Naive B cell (primary cell): ENCODE results near the gene SNX9. TPM values are rescaled to one million over a fixed set of nuclear protein-coding genes. Genes with fewer than 3 reads are reported as not detected.
A peak's percentile ranks its signal among the peaks of the same experiment; 100 is the strongest.

Source experiments
- ATAC-seq, 2 donors: fragments of 150-1000 bp; cut with Tn5 transposase; 2 replicates each; pipeline ENCODE4 v1.10.0; 2021; ENCODE audit warnings: low read depth in 2 of 2, mild to moderate bottlenecking in 2 of 2, moderate library complexity in 2 of 2
- DNase-seq: peaks from one replicate; pipeline ENCODE4 v3.0.0; 2022
- H3K27ac Mint-ChIP-seq, 6 donors: one replicate each; pipeline ENCODE4 v1.8.0; 2020 to 2022; ENCODE audit warnings: mild to moderate bottlenecking in 6 of 6, mixed read lengths in 6 of 6, moderate library complexity in 5 of 6, inconsistent platforms in 2 of 6
- H3K27me3 Mint-ChIP-seq, 3 donors: one replicate each; pipeline ENCODE4 v1.8.0; 2021 to 2022; ENCODE audit warnings: mixed read lengths in 3 of 3, mild to moderate bottlenecking in 1 of 3
- H3K36me3 Mint-ChIP-seq, 2 donors: one replicate each; pipeline ENCODE4 v1.8.0; 2020 to 2022; ENCODE audit warnings: mixed read lengths in 2 of 2, inconsistent platforms in 1 of 2, mild to moderate bottlenecking in 1 of 2
- H3K4me1 Mint-ChIP-seq, 3 donors: one replicate each; pipeline ENCODE4 v1.8.0; 2020 to 2022; ENCODE audit warnings: mixed read lengths in 3 of 3, inconsistent platforms in 1 of 3, mild to moderate bottlenecking in 1 of 3, moderate library complexity in 1 of 3
- H3K4me3 Mint-ChIP-seq, 8 donors: one replicate each; pipeline ENCODE4 v1.8.0; 2020 to 2022; ENCODE audit warnings: mild to moderate bottlenecking in 8 of 8, mixed read lengths in 8 of 8, moderate library complexity in 8 of 8, inconsistent platforms in 2 of 8
- H3K9me3 Mint-ChIP-seq, 7 donors: one replicate each; pipeline ENCODE4 v1.8.0; 2020 to 2022; ENCODE audit warnings: mixed read lengths in 7 of 7, mild to moderate bottlenecking in 5 of 7, inconsistent platforms in 2 of 7, moderate library complexity in 1 of 7
- polyA plus RNA-seq, 6 donors: library from polyadenylated mRNA; unstranded; fragments of 300-500 nt; fragmentation: Illumina TruSeq; gene quantifications; one replicate each; pipeline ENCODE4 v1.2.3, GENCODE V29; 2021; ENCODE audit warnings: low read depth in 6 of 6

The SNX9 gene
- polyA plus RNA-seq, 6 donors from 2014 or later: 19.7 to 28.3 (median 25.7) TPM

- DNase-seq (no peak), ATAC-seq (no peak)
- Mint-ChIP-seq H3K27me3 (no peaks in the 10 kb centered on the region), H3K9me3 (no peaks in the 10 kb centered on the region), H3K4me1 (peaks cover 14 to 46% (median 39%) of the 10 kb centered on the region in 3 donors), H3K4me3 (peak overlapping the region; percentile 78 to 93 (median 86)), H3K27ac (peak overlapping the region in 4 of 6 donors; percentile 9 to 78 (median 30)), H3K36me3 (no peaks in the 10 kb centered on the region)
These were observed 160.5 kb downstream of the SNX9 start for GRCh38 chr6:157983406-157984119.

- DNase-seq (no peak), ATAC-seq (no peak)
- H3K27me3 Mint-ChIP-seq: no peaks in the 10 kb centered on the region
- H3K9me3 Mint-ChIP-seq: no peaks in the 10 kb centered on the region
- H3K4me3 Mint-ChIP-seq: peak overlapping the region in 3 of 8 donors; percentile 26 to 61 (median 32)
- no peaks in the 10 kb centered on the region for H3K36me3 Mint-ChIP-seq
- peak overlapping the region in 2 of 6 donors; percentile 9 to 12 for H3K27ac Mint-ChIP-seq
- H3K4me1 Mint-ChIP-seq: peaks cover 14 to 46% (median 39%) of the 10 kb centered on the region in 3 donors
These were observed 161.1 kb downstream of the SNX9 start for GRCh38 chr6:157984128-157984527.

- H3K4me3 Mint-ChIP-seq: peak overlapping the region in 3 of 8 donors; percentile 26 to 61 (median 32)
- peaks cover 16 to 40% (median 33%) of the 10 kb centered on the region in 3 donors for H3K4me1 Mint-ChIP-seq
- no peaks in the 10 kb centered on the region for H3K9me3 Mint-ChIP-seq
- DNase-seq: no peak
- no peaks in the 10 kb centered on the region for H3K36me3 Mint-ChIP-seq
- ATAC-seq: no peak
- no peak overlapping the region for H3K27ac Mint-ChIP-seq
- H3K27me3 Mint-ChIP-seq: no peaks in the 10 kb centered on the region
These were observed 161.7 kb downstream of the SNX9 start for GRCh38 chr6:157984686-157985225.

- Mint-ChIP-seq H3K27me3 (no peaks in the 10 kb centered on the region), H3K9me3 (peaks cover 0 to 2% (median 0%) of the 10 kb centered on the region in 7 donors), H3K4me1 (peaks cover 20 to 40% (median 32%) of the 10 kb centered on the region in 3 donors), H3K4me3 (peak overlapping the region in 1 of 8 donors; percentile 56), H3K27ac (peak overlapping the region in 1 of 6 donors; percentile 41), H3K36me3 (no peaks in the 10 kb centered on the region)
- ATAC-seq: no peak
- DNase-seq: no peak
These were observed 162.5 kb downstream of the SNX9 start for GRCh38 chr6:157985378-157986155.

DNA sequence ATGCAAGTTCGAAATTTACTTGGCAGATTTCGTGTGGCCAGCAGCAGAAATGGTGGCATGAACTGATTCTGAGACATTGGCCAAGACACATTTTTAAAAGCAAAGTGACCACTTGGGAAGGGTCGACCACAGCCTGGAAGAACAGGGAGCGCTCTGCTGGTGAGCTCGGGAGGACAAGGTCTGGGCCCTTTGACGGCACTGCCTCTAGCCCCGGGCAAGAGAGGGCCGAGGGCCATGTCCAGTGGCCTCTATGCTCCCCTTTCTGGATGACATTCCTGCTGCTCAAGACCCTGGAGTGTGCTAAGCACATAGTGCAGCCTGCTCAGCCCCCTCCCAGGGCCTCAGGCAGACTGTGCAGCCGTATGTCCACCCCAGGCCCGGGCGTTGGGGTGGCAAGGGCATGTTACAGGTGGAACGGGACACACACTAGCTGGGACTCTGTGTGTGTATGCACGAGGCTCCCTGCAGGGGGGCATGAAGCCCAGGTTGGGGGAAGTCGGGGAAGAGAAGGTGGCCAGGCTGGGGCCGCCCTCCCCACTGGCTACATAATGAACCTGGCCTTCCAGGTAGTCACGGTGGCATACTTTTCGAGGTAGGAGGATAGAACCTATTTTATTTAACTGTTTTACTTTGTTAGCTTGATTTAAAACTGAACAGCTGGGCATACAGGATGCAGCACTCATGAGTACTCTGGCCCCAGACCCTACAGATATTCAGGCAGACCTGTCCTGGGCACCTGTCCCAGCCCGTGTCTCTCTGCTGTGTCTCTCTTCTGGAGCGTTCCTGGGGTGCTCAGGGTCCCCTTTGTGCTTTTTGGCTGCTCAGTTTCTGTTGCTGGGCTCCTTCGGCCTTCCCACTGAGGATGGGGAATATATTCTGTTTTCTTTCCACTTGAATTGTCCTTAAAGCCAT lies 165.0 kb downstream of the SNX9 start:
- DNase-seq (no peak), ATAC-seq (no peak)
- H3K36me3 Mint-ChIP-seq: no peaks in the 10 kb centered on the region
- peaks cover 20 to 35% (median 24%) of the 10 kb centered on the region in 3 donors for H3K4me1 Mint-ChIP-seq
- no peak overlapping the region for H3K27ac Mint-ChIP-seq
- H3K4me3 Mint-ChIP-seq: no peak overlapping the region
- H3K9me3 Mint-ChIP-seq: peaks cover 0 to 2% (median 0%) of the 10 kb centered on the region in 7 donors
- H3K27me3 Mint-ChIP-seq: no peaks in the 10 kb centered on the region

GRCh38 chr6:157988700-157989063 lies 165.6 kb downstream of the SNX9 start:
- Mint-ChIP-seq H3K27me3 (no peaks in the 10 kb centered on the region), H3K36me3 (no peaks in the 10 kb centered on the region), H3K27ac (no peak overlapping the region), H3K4me1 (peaks cover 15 to 30% (median 19%) of the 10 kb centered on the region in 3 donors), H3K4me3 (no peak overlapping the region), H3K9me3 (peaks cover 0 to 2% (median 0%) of the 10 kb centered on the region in 7 donors)
- ATAC-seq: no peak
- no peak for DNase-seq

- ATAC-seq (no peak), DNase-seq (no peak)
- Mint-ChIP-seq H3K27me3 (no peaks in the 10 kb centered on the region), H3K9me3 (peaks cover 0 to 2% (median 0%) of the 10 kb centered on the region in 7 donors), H3K36me3 (no peaks in the 10 kb centered on the region), H3K27ac (peak overlapping the region in 2 of 6 donors; percentile 62 to 88), H3K4me1 (peaks cover 15 to 23% (median 17%) of the 10 kb centered on the region in 3 donors), H3K4me3 (peak overlapping the region in 7 of 8 donors; percentile 76 to 91 (median 87))
These were observed 166.7 kb downstream of the SNX9 start for GRCh38 chr6:157989541-157990289.

DNA sequence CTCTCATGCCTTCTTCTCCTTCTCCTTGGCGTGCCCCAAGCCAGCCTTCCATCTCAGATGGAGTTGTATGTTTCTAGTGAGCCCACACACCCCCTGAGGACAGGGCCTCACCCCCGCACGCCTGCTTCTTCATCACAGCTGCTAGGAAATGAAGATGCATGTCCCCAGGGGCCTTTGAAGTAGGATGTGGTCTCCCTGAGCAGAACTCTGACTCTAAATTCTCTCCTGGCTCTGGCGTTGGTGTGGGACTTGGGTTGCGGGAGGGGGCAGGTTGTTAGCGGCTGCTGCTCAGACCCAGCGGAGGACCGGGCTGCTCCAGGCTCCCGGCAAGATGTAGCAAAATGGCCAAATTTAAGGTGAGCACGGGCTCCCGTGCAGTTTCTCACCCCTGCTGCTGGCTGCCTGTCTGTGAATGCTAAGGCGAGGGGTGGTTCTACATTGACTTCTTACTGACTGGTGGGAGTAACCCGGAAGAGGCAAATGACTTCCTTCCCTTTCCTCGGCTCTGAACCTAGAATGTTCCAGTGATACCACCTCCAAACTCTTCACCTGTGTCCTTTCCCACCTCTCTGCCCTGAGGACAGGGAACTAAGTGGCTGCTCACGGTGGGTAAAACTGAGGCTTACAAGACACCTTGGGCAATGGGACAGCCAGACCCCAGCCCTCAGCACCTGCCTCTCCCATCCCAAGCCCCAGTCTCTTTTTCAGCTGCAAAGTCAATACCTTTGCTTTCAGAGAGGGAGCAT lies 167.4 kb downstream of the SNX9 start:
- DNase-seq (peak; percentile 40), ATAC-seq (peak; percentile 85 to 87)
- peaks cover 0 to 2% (median 0%) of the 10 kb centered on the region in 7 donors for H3K9me3 Mint-ChIP-seq
- H3K36me3 Mint-ChIP-seq: no peaks in the 10 kb centered on the region
- H3K4me3 Mint-ChIP-seq: peak overlapping the region in 7 of 8 donors; percentile 76 to 91 (median 87)
- H3K27me3 Mint-ChIP-seq: no peaks in the 10 kb centered on the region
- H3K27ac Mint-ChIP-seq: peak overlapping the region; percentile 44 to 93 (median 86)
- H3K4me1 Mint-ChIP-seq: peaks cover 14 to 21% (median 15%) of the 10 kb centered on the region in 3 donors

DNA sequence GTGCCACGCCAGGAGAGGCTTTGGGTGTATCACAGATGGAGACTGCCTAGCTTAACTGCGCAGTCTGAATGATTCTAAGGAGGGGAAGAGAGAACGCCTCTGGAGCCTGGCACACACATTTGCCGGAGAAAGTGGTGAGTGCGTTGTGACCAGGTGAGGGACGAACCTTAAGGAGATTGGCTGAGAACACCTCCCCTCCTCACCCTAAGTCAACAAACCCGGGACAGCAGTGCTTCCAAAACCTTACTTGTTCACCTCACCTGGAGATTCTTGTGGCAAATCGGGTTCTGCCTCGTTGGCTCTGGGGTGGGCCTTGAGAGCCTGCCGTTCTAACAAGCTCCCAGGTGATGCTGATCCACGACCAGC lies 168.0 kb downstream of the SNX9 start:
- Mint-ChIP-seq H3K27me3 (no peaks in the 10 kb centered on the region), H3K36me3 (no peaks in the 10 kb centered on the region)

DNA sequence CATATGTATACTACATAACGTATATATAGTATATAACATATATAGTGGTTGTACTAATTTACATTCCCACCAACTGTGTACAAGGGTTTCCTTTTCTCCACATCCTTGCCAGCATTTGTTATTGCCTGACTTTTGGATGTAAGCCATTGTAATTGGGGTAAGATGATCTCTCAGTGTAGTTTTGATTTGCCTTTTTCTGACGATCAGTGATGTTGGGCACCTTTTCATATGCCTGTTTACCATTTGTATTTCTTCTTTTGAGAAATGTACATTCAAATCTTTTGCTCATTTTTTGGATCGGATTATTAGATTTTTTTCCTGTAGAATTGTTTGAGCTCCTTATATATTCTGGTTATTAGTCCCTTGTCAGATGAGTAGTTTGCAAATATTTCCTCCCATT lies 170.0 kb downstream of the SNX9 start:
- DNase-seq (no peak), ATAC-seq (no peak)
- Mint-ChIP-seq H3K27ac (no peak overlapping the region), H3K36me3 (no peaks in the 10 kb centered on the region), H3K9me3 (peaks cover 0 to 2% (median 0%) of the 10 kb centered on the region in 7 donors), H3K4me1 (peaks cover 14 to 24% (median 23%) of the 10 kb centered on the region in 3 donors), H3K27me3 (no peaks in the 10 kb centered on the region), H3K4me3 (no peak overlapping the region)

More for the DNA sequence above, 168.0 kb downstream of the SNX9 start:
- no peak for DNase-seq
- H3K27ac Mint-ChIP-seq: peak overlapping the region in 2 of 6 donors; percentile 83 to 88
- H3K9me3 Mint-ChIP-seq: peaks cover 0 to 2% (median 0%) of the 10 kb centered on the region in 7 donors
- peak overlapping the region in 4 of 8 donors; percentile 76 to 91 (median 84) for H3K4me3 Mint-ChIP-seq
- H3K4me1 Mint-ChIP-seq: peaks cover 14 to 21% (median 15%) of the 10 kb centered on the region in 3 donors
- ATAC-seq: no peak

- no peaks in the 10 kb centered on the region for H3K27me3 Mint-ChIP-seq
- peaks cover 0 to 2% (median 0%) of the 10 kb centered on the region in 7 donors for H3K9me3 Mint-ChIP-seq
These were observed 171.2 kb downstream of the SNX9 start for GRCh38 chr6:157994125-157994795.

More at GRCh38 chr6:157994125-157994795, 171.2 kb downstream of the SNX9 start:
- H3K4me3 Mint-ChIP-seq: no peak overlapping the region
- no peak for DNase-seq
- no peaks in the 10 kb centered on the region for H3K36me3 Mint-ChIP-seq
- H3K4me1 Mint-ChIP-seq: peaks cover 16 to 24% (median 24%) of the 10 kb centered on the region in 3 donors
- no peak for ATAC-seq
- peak overlapping the region in 1 of 6 donors; percentile 90 for H3K27ac Mint-ChIP-seq
